GM12878 (cell line): Measurements from ENCODE around the gene THRB. TPM values are rescaled to one million over a fixed set of nuclear protein-coding genes. Genes with fewer than 3 reads are reported as not detected.

Experiments
- ATAC-seq: fragments of 200-7000 bp; cut with Tn5 transposase; 3 replicates; pipeline ENCODE4 v1.9.1; 2020; ENCODE audit warnings: mild to moderate bottlenecking, moderate library complexity
- BruUV-seq: library from RNA; stranded (reverse); fragments of 400-500 nt; replicated peaks from 2 replicates; lab custom pipeline; 2021; lab: Mats Ljungman, UMichigan
- CTCF ChIA-PET: fragments of 300-600 bp; sonication (Branson Sonifier 250); formaldehyde crosslinking; extraction: SDS; loops from one replicate; lab custom pipeline; 2021; ENCODE audit warnings: inconsistent platforms; lab: Yijun Ruan, JAX
- POLR2A ChIA-PET: fragments of 350-600 bp; formaldehyde crosslinking; extraction: SDS; loops from one replicate; lab custom pipeline; 2021; ENCODE audit warnings: inconsistent platforms; lab: Charles Lee
- RAD21 ChIA-PET: fragments of 300-600 bp; sonication (Branson Sonifier 250); formaldehyde crosslinking; loops from one replicate; lab custom pipeline; 2023; ENCODE audit warnings: antibody characterized with exemption; ENCODE audit not compliant: unreplicated experiment; lab: Charles Lee
- SMC1A ChIA-PET: fragments of 300-600 bp; sonication (Branson Sonifier 250); formaldehyde crosslinking; loops from one replicate; lab custom pipeline; 2023; ENCODE audit not compliant: unreplicated experiment, uncharacterized antibody; lab: Charles Lee
- DNase-seq: peaks from one replicate; pipeline ENCODE4 v3.0.0-alpha.2; 2011; ENCODE audit warnings: low read depth, low spot score
- FAIRE-seq: peaks from 3 replicates; lab custom pipeline; 2011; peaks lifted over from hg19 to GRCh38; lab: Jason Lieb, UNC
- H2AFZ ChIP-seq: 2 replicates; pipeline ENCODE4 v1.6.0; 2011; ENCODE audit warnings: low read depth, low read length, control low read depth; ENCODE audit not compliant: control insufficient read depth
- H3K27ac ChIP-seq: 2 replicates; pipeline ENCODE4 v1.5.1; 2011; ENCODE audit warnings: control low read depth; ENCODE audit not compliant: control insufficient read depth, insufficient read depth
- H3K27me3 ChIP-seq, 2 experiments: replicated peaks in 1 of 2; 2 replicates each; pipeline versions ENCODE4 v1.6.0 to v1.6.1; 2011; ENCODE audit warnings: low read length in 1 of 2; ENCODE audit not compliant: control insufficient read depth in 2 of 2, insufficient read depth in 2 of 2
- H3K36me3 ChIP-seq, 2 experiments: 2 replicates each; pipeline ENCODE4 v1.5.1; 2011; ENCODE audit warnings: low read length in 1 of 2; ENCODE audit not compliant: control insufficient read depth in 2 of 2, insufficient read depth in 2 of 2
- H3K4me1 ChIP-seq: 2 replicates; pipeline ENCODE4 v1.6.1; 2011; ENCODE audit warnings: mild to moderate bottlenecking, low read length, moderate library complexity, mixed read lengths; ENCODE audit not compliant: control insufficient read depth, insufficient read depth
- H3K4me2 ChIP-seq: 2 replicates; pipeline ENCODE4 v1.6.0; 2011; ENCODE audit warnings: control low read depth; ENCODE audit not compliant: control insufficient read depth, insufficient read depth
- H3K4me3 ChIP-seq: fragments of 200-600 bp; sonication (generic); 2 replicates; pipeline ENCODE4 v1.5.1; 2016
- H3K79me2 ChIP-seq: 2 replicates; pipeline ENCODE4 v1.6.0; 2011; ENCODE audit warnings: low read length; ENCODE audit not compliant: control insufficient read depth, insufficient read depth
- H3K9ac ChIP-seq: 2 replicates; pipeline ENCODE4 v1.8.0; 2011; ENCODE audit warnings: low read length, control low read depth, mixed read lengths; ENCODE audit not compliant: control insufficient read depth, insufficient read depth
- H3K9me3 ChIP-seq: replicated peaks from 3 replicates; pipeline ENCODE4 v1.5.1; 2011; ENCODE audit warnings: mild to moderate bottlenecking, low read length; ENCODE audit not compliant: control insufficient read depth, insufficient read depth
- H4K20me1 ChIP-seq: 2 replicates; pipeline ENCODE4 v1.6.0; 2011; ENCODE audit not compliant: control insufficient read depth, insufficient read depth
- BMI1 ChIP-seq: fragments of 450-650 bp; IDR thresholded peaks from 2 replicates; pipeline ENCODE4 v1.6.1; 2016; ENCODE audit warnings: mild to moderate bottlenecking, moderate library complexity, borderline replicate concordance
- CBX3 ChIP-seq: fragments of 200-600 bp; sonication (generic); IDR thresholded peaks from 2 replicates; pipeline ENCODE4 v1.6.1; 2016; ENCODE audit warnings: low read depth, borderline replicate concordance
- GATAD2B ChIP-seq: fragments of 450-650 bp; conservative IDR thresholded peaks from 2 replicates; pipeline ENCODE4 v1.6.1; 2017; ENCODE audit warnings: low read depth, mild to moderate bottlenecking, moderate library complexity
- KDM1A ChIP-seq: fragments of 200-600 bp; sonication (generic); IDR thresholded peaks from 2 replicates; pipeline ENCODE4 v1.6.1; 2016; ENCODE audit warnings: borderline replicate concordance
- KLF5 ChIP-seq: fragments of 450-650 bp; IDR thresholded peaks from 2 replicates; pipeline ENCODE4 v1.6.1; 2014; ENCODE audit warnings: mild to moderate bottlenecking; ENCODE audit not compliant: partially characterized antibody
- MXI1 ChIP-seq: fragments of 150-350 bp; IDR thresholded peaks from 2 replicates; pipeline ENCODE4 v1.6.1; 2011; ENCODE audit warnings: low read depth, mild to moderate bottlenecking, inconsistent platforms, low read length, improper control_type of control experiment
- MYC ChIP-seq: IDR thresholded peaks from 2 replicates; pipeline ENCODE4 v1.6.1; 2011; ENCODE audit warnings: mild to moderate bottlenecking, low read length, moderate library complexity, inconsistent platforms; ENCODE audit not compliant: insufficient read depth, insufficient replicate concordance, insufficient read length, severe bottlenecking
- NBN ChIP-seq: fragments of 450-650 bp; IDR thresholded peaks from 2 replicates; pipeline ENCODE4 v1.6.1; 2016
- NFYB ChIP-seq: IDR thresholded peaks from 2 replicates; pipeline ENCODE4 v1.6.1; 2011; ENCODE audit warnings: low read depth, mild to moderate bottlenecking, low read length, improper control_type of control experiment, moderate library complexity; ENCODE audit not compliant: insufficient read depth
- POLR2AphosphoS2 ChIP-seq: IDR thresholded peaks from 2 replicates; pipeline ENCODE4 v1.6.1; 2011; ENCODE audit warnings: low read depth, mild to moderate bottlenecking, low read length, improper control_type of control experiment, moderate library complexity
- SIN3A ChIP-seq: IDR thresholded peaks from 2 replicates; pipeline ENCODE4 v1.6.1; 2012; ENCODE audit warnings: low read depth, low read length, improper control_type of control experiment
- SMAD5 ChIP-seq: IDR thresholded peaks from 2 replicates; pipeline ENCODE4 v1.6.1; 2016; ENCODE audit warnings: antibody characterized with exemption, low read depth
- SP1 ChIP-seq: IDR thresholded peaks from one replicate; pipeline ENCODE4 v1.6.1; 2011; ENCODE audit warnings: low read depth, low read length
- SREBF1 ChIP-seq: IDR thresholded peaks from 2 replicates; pipeline ENCODE4 v1.6.1; 2012; ENCODE audit warnings: mild to moderate bottlenecking, low read length
- SRF ChIP-seq, 2 experiments: IDR thresholded peaks; 2 replicates each; pipeline ENCODE4 v1.6.1; 2011; ENCODE audit warnings: low read depth in 2 of 2, low read length in 2 of 2, mild to moderate bottlenecking in 1 of 2, moderate library complexity in 1 of 2
- SUPT20H ChIP-seq: IDR thresholded peaks from 2 replicates; pipeline ENCODE4 v1.6.1; 2011; ENCODE audit warnings: low read depth, mild to moderate bottlenecking, low read length, moderate library complexity, borderline replicate concordance; ENCODE audit not compliant: control insufficient read depth
- YY1 ChIP-seq: IDR thresholded peaks from 2 replicates; pipeline ENCODE4 v1.6.1; 2011; ENCODE audit warnings: low read depth, mild to moderate bottlenecking, low read length
- ZNF622 ChIP-seq: fragments of 450-650 bp; IDR thresholded peaks from 2 replicates; pipeline ENCODE4 v1.6.1; 2017; ENCODE audit warnings: mild to moderate bottlenecking, inconsistent platforms
- WGBS: methylation state at CpG from one replicate; pipeline ENCODE4 v1.1.6; 2016; ENCODE audit warnings: low lambda C conversion rate; ENCODE audit not compliant: insufficient replicate concordance, insufficient coverage; ENCODE audit errors: missing lambda C conversion rate; 5-methylcytosine and 5-hydroxymethylcytosine counted together
- in situ Hi-C: fragments of 300-500 bp; cut with MboI; formaldehyde crosslinking; loops from 9 replicates; pipeline ENCODE4 v1.14.3; 2018; ENCODE audit warnings: mixed read lengths
- intact Hi-C: fragments of 100-400 bp; cut with micrococcal nuclease; formaldehyde crosslinking; loops from one replicate; pipeline ENCODE4 v1.14.2; 2022; ENCODE audit not compliant: unreplicated experiment
- polyA plus RNA-seq, 11 experiments: library from polyadenylated mRNA; depleted of rRNA in 4 of 11; unstranded in 6 of 11; stranded (reverse) in 5 of 11; fragments of >200 nt; fragmentation: Nextera tagmentation in 4 of 11; fragmentation: Illumina TruSeq in 1 of 11; extraction: Ambion mirVana in 4 of 11; extraction: Trizol in 1 of 11; gene quantifications; 1 replicate in 1 of 11; 2 replicates in 10 of 11; pipeline versions ENCODE4 v1.2.1 to v1.2.3, GENCODE V29; 2011 to 2016; ENCODE audit warnings: inconsistent platforms in 2 of 11, missing spikeins in 2 of 11, low read depth in 1 of 11
- total RNA-seq, 4 experiments: library from RNA; depleted of rRNA in 3 of 4; stranded (reverse); fragments of >200 nt in 3 of 4; fragmentation: Illumina TruSeq in 1 of 4; extraction: Trizol in 1 of 4; gene quantifications; 2 replicates each; pipeline versions ENCODE4 v1.2.1 to v1.2.3, GENCODE V29; 2013 to 2021
- TF ChIP-seq, protein P1 (sequence below): fragments of 450-650 bp; IDR thresholded peaks from 2 replicates; pipeline ENCODE4 v1.6.1; 2018; ENCODE audit warnings: mild to moderate bottlenecking, low read depth, moderate library complexity; ENCODE audit not compliant: partially characterized antibody
- TF ChIP-seq, protein P2 (sequence below): IDR thresholded peaks from 2 replicates; pipeline ENCODE4 v1.6.1; 2012; ENCODE audit warnings: mild to moderate bottlenecking, low read depth, low read length

The THRB gene
- total and polyA plus RNA-seq, 10 of the 15 experiments (the other 5 are each of a cell fraction or from before 2014, with no cell fraction given), result 0.05 TPM; not detected in 9

DNA sequence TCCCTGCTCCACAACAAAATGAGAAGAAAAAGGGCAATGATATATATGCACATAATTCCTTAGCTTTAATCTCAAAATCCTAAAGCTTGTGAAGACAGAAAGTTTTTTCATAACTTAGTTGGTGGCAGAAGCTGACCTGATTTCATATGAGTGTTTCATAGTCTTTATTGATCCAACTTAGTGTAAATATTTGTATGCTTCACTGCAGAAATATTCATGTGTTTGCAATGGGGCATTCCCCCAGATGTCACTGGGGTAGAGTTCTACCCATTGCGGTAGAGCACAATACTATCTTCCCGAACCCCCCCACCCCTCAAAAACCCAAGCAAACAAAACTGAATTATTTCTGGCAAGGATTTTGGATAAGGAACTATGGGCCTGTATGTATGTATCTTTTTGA is 221.2 kb downstream of the THRB start:
- intact Hi-C loops (no loop called here), in situ Hi-C loops (no loop called here)
- no peaks in the 10 kb centered on the region for H3K27me3 ChIP-seq
- H2AFZ ChIP-seq, result no peak overlapping the region
- CTCF ChIA-PET, result no interaction called here
- no peak for ATAC-seq
- DNase-seq, result no peak
- H3K9ac ChIP-seq, result no peak overlapping the region
- H3K79me2 ChIP-seq, result no peaks in the 10 kb centered on the region
- H3K4me1 ChIP-seq, result no peaks in the 10 kb centered on the region
- H3K4me3 ChIP-seq, result no peak overlapping the region
- H3K4me2 ChIP-seq, result no peak overlapping the region
- TF ChIP-seq SRF (IDR thresholded peaks at IDR 0.05; ENCODE audit: low read depth in 2 of 2, low read length in 2 of 2) (no peak), POLR2AphosphoS2 (no peak), SMAD5 (no peak), KLF5 (no peak), KDM1A (no peak), CBX3 (no peak), NFYB (no peak), MXI1 (no peak), NBN (no peak), GATAD2B (no peak), SREBF1 (no peak), YY1 (no peak), SP1 (no peak), MYC (no peak), BMI1 (no peak), SIN3A (no peak), ZNF622 (no peak), SUPT20H (no peak)
- TF ChIP-seq, protein P1, sequence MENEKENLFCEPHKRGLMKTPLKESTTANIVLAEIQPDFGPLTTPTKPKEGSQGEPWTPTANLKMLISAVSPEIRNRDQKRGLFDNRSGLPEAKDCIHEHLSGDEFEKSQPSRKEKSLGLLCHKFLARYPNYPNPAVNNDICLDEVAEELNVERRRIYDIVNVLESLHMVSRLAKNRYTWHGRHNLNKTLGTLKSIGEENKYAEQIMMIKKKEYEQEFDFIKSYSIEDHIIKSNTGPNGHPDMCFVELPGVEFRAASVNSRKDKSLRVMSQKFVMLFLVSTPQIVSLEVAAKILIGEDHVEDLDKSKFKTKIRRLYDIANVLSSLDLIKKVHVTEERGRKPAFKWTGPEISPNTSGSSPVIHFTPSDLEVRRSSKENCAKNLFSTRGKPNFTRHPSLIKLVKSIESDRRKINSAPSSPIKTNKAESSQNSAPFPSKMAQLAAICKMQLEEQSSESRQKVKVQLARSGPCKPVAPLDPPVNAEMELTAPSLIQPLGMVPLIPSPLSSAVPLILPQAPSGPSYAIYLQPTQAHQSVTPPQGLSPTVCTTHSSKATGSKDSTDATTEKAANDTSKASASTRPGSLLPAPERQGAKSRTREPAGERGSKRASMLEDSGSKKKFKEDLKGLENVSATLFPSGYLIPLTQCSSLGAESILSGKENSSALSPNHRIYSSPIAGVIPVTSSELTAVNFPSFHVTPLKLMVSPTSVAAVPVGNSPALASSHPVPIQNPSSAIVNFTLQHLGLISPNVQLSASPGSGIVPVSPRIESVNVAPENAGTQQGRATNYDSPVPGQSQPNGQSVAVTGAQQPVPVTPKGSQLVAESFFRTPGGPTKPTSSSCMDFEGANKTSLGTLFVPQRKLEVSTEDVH, result no peak
- TF ChIP-seq, protein P2, sequence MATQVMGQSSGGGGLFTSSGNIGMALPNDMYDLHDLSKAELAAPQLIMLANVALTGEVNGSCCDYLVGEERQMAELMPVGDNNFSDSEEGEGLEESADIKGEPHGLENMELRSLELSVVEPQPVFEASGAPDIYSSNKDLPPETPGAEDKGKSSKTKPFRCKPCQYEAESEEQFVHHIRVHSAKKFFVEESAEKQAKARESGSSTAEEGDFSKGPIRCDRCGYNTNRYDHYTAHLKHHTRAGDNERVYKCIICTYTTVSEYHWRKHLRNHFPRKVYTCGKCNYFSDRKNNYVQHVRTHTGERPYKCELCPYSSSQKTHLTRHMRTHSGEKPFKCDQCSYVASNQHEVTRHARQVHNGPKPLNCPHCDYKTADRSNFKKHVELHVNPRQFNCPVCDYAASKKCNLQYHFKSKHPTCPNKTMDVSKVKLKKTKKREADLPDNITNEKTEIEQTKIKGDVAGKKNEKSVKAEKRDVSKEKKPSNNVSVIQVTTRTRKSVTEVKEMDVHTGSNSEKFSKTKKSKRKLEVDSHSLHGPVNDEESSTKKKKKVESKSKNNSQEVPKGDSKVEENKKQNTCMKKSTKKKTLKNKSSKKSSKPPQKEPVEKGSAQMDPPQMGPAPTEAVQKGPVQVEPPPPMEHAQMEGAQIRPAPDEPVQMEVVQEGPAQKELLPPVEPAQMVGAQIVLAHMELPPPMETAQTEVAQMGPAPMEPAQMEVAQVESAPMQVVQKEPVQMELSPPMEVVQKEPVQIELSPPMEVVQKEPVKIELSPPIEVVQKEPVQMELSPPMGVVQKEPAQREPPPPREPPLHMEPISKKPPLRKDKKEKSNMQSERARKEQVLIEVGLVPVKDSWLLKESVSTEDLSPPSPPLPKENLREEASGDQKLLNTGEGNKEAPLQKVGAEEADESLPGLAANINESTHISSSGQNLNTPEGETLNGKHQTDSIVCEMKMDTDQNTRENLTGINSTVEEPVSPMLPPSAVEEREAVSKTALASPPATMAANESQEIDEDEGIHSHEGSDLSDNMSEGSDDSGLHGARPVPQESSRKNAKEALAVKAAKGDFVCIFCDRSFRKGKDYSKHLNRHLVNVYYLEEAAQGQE, result no peak
- TF ChIP-seq, all 136 proteins: peak for 0
- RAD21 ChIA-PET, result interaction anchor here (0.6 kb wide), 1 partner anchor 272 kb away, joined by 3 read pairs; no protein-coding TSS in a partner anchor
- H4K20me1 ChIP-seq, result no peaks in the 10 kb centered on the region
- SMC1A ChIA-PET, result no interaction called here
- no peak overlapping the region for H3K27ac ChIP-seq
- H3K9me3 ChIP-seq, result no peaks in the 10 kb centered on the region
- WGBS, result 44% methylated on average over 2 of the region's 2 CpGs
- no peak for FAIRE-seq
- H3K36me3 ChIP-seq, result no peaks in the 10 kb centered on the region
- POLR2A ChIA-PET, result no interaction called here
- BruUV-seq, result no TSS peak
